Naive thymus-derived CD8-positive, alpha-beta T cell (primary cell): ENCODE data around the gene ITGAV. TPM values are rescaled to one million over a fixed set of nuclear protein-coding genes. Genes with fewer than 3 reads are reported as not detected.
"Not testable (repeated sequence)": the region's sequence is repeated elsewhere in the genome, so short reads cannot be mapped to it uniquely, and the experiment has no call there.

Experiments
- ATAC-seq, 2 donors: fragments of 150-1000 bp; cut with Tn5 transposase in 1 of 2; sonication (Bioruptor Pico), chemical (Tn5 transposase) in 1 of 2; 1 replicate in 1 of 2; 2 replicates in 1 of 2; pipeline ENCODE4 v1.10.0; 2021; ENCODE audit warnings: mild to moderate bottlenecking in 2 of 2, moderate library complexity in 2 of 2
- POLR2A ChIA-PET: fragments of 350-600 bp; sonication (Branson Sonifier 250); formaldehyde crosslinking; loops from one replicate; lab custom pipeline; 2021; ENCODE audit warnings: antibody characterized with exemption; lab: Charles Lee
- DNase-seq, 10 donors: peaks; one replicate each; pipeline versions ENCODE4 v3.0.0 to v3.0.0-alpha.2; 2020 to 2022
- H3K27ac Mint-ChIP-seq, 10 donors: one replicate each; pipeline ENCODE4 v1.8.0; 2020 to 2022; ENCODE audit warnings: mild to moderate bottlenecking in 10 of 10, mixed read lengths in 10 of 10, moderate library complexity in 4 of 10, inconsistent platforms in 1 of 10
- H3K27me3 Mint-ChIP-seq, 5 donors: one replicate each; pipeline ENCODE4 v1.8.0; 2021 to 2022; ENCODE audit warnings: mixed read lengths in 5 of 5
- H3K36me3 Mint-ChIP-seq, 3 donors: one replicate each; pipeline ENCODE4 v1.8.0; 2020 to 2022; ENCODE audit warnings: mixed read lengths in 3 of 3, mild to moderate bottlenecking in 2 of 3, inconsistent platforms in 1 of 3
- H3K4me1 Mint-ChIP-seq, 4 donors: one replicate each; pipeline ENCODE4 v1.8.0; 2021 to 2022; ENCODE audit warnings: mixed read lengths in 4 of 4
- H3K4me3 Mint-ChIP-seq, 10 donors: one replicate each; pipeline ENCODE4 v1.8.0; 2020 to 2022; ENCODE audit warnings: mild to moderate bottlenecking in 10 of 10, mixed read lengths in 10 of 10, moderate library complexity in 6 of 10, inconsistent platforms in 1 of 10
- H3K9me3 Mint-ChIP-seq, 9 donors: one replicate each; pipeline ENCODE4 v1.8.0; 2020 to 2022; ENCODE audit warnings: mixed read lengths in 9 of 9, mild to moderate bottlenecking in 3 of 9, inconsistent platforms in 1 of 9, moderate library complexity in 1 of 9
- polyA plus RNA-seq, 3 donors: library from polyadenylated mRNA; unstranded; fragments of 300-500 nt; fragmentation: Illumina TruSeq; gene quantifications; one replicate each; pipeline ENCODE4 v1.2.3, GENCODE V29; 2021
- total RNA-seq, 8 experiments: library from RNA in 2 of 8; stranded (reverse) in 2 of 8; gene quantifications; one replicate each; pipeline ENCODE4 v1.2.3 and lab custom pipeline; 2021 to 2026

ITGAV gene
- total and polyA plus RNA-seq, 5 experiments from 2014 or later: 0.25 to 8.1 (median 0.66) TPM

- DNase-seq: no peak
- Mint-ChIP-seq H3K9me3 (peaks cover 0 to 17% (median 2%) of the 10 kb centered on the region in 9 donors), H3K4me3 (no peak overlapping the region), H3K27me3 (peaks cover 4 to 28% (median 8%) of the 10 kb centered on the region in 5 donors), H3K4me1 (no peaks in the 10 kb centered on the region), H3K36me3 (peaks cover 0 to 13% (median 0%) of the 10 kb centered on the region in 3 donors), H3K27ac (no peak overlapping the region)
- POLR2A ChIA-PET: no interaction called here
- no peak for ATAC-seq
Observed at GRCh38 chr2:186559848-186560247, 30.0 kb upstream of the ITGAV start.

GRCh38 chr2:186560254-186560653, 29.6 kb upstream of the ITGAV start:
- DNase-seq (no peak), ATAC-seq (no peak)
- Mint-ChIP-seq H3K27ac (no peak overlapping the region), H3K4me1 (no peaks in the 10 kb centered on the region), H3K9me3 (peaks cover 0 to 17% (median 2%) of the 10 kb centered on the region in 9 donors), H3K36me3 (peaks cover 0 to 13% (median 0%) of the 10 kb centered on the region in 3 donors), H3K4me3 (no peak overlapping the region), H3K27me3 (peaks cover 4 to 32% (median 8%) of the 10 kb centered on the region in 5 donors)
- POLR2A ChIA-PET: no interaction called here

- no peak overlapping the region for H3K27ac Mint-ChIP-seq
- H3K4me1 Mint-ChIP-seq: no peaks in the 10 kb centered on the region
- POLR2A ChIA-PET: no interaction called here
- H3K4me3 Mint-ChIP-seq: no peak overlapping the region
- H3K27me3 Mint-ChIP-seq: peaks cover 1 to 34% (median 12%) of the 10 kb centered on the region in 5 donors
- peaks cover 0 to 13% (median 0%) of the 10 kb centered on the region in 3 donors for H3K36me3 Mint-ChIP-seq
- DNase-seq: no peak
- peaks cover 0 to 17% (median 2%) of the 10 kb centered on the region in 9 donors for H3K9me3 Mint-ChIP-seq
- no peak for ATAC-seq
Observed at GRCh38 chr2:186561467-186562208, 28.2 kb upstream of the ITGAV start.

GRCh38 chr2:186562209-186562578, 27.7 kb upstream of the ITGAV start:
- POLR2A ChIA-PET: no interaction called here
- Mint-ChIP-seq H3K9me3 (peaks cover 0 to 17% (median 2%) of the 10 kb centered on the region in 9 donors), H3K4me3 (no peak overlapping the region), H3K4me1 (no peaks in the 10 kb centered on the region), H3K27ac (no peak overlapping the region), H3K36me3 (peaks cover 0 to 13% (median 0%) of the 10 kb centered on the region in 3 donors), H3K27me3 (peaks cover 1 to 34% (median 12%) of the 10 kb centered on the region in 5 donors)
- DNase-seq (no peak), ATAC-seq (no peak)

- H3K36me3 Mint-ChIP-seq, DNase-seq, POLR2A ChIA-PET, ATAC-seq, H3K27ac Mint-ChIP-seq, H3K9me3 Mint-ChIP-seq, H3K4me1 Mint-ChIP-seq, H3K4me3 Mint-ChIP-seq: not testable (repeated sequence)
- H3K27me3 Mint-ChIP-seq: peaks cover 0 to 17% (median 8%) of the 10 kb centered on the region in 5 donors
Observed at GRCh38 chr2:186568600-186568999, 21.3 kb upstream of the ITGAV start.

GRCh38 chr2:186569127-186569526, 20.7 kb upstream of the ITGAV start:
- H3K27me3 Mint-ChIP-seq: peaks cover 0 to 12% (median 4%) of the 10 kb centered on the region in 5 donors
- H3K27ac Mint-ChIP-seq, H3K36me3 Mint-ChIP-seq, DNase-seq, H3K4me3 Mint-ChIP-seq, H3K9me3 Mint-ChIP-seq, H3K4me1 Mint-ChIP-seq, ATAC-seq, POLR2A ChIA-PET: not testable (repeated sequence)

GRCh38 chr2:186569897-186570296, 20.0 kb upstream of the ITGAV start:
- H3K9me3 Mint-ChIP-seq: peaks cover 0 to 2% (median 0%) of the 10 kb centered on the region in 9 donors

GRCh38 chr2:186570604-186571003, 19.3 kb upstream of the ITGAV start:
- peaks cover 0 to 2% (median 0%) of the 10 kb centered on the region in 9 donors for H3K9me3 Mint-ChIP-seq
- DNase-seq (no peak), ATAC-seq (no peak)
- H3K36me3 Mint-ChIP-seq: no peaks in the 10 kb centered on the region
- POLR2A ChIA-PET: no interaction called here
- no peaks in the 10 kb centered on the region for H3K4me1 Mint-ChIP-seq
- peaks cover 0 to 3% (median 2%) of the 10 kb centered on the region in 5 donors for H3K27me3 Mint-ChIP-seq
- no peak overlapping the region for H3K27ac Mint-ChIP-seq
- H3K4me3 Mint-ChIP-seq: no peak overlapping the region

More at GRCh38 chr2:186569897-186570296, 20.0 kb upstream of the ITGAV start:
- no peak for ATAC-seq
- Mint-ChIP-seq H3K27me3 (peaks cover 0 to 10% (median 4%) of the 10 kb centered on the region in 5 donors), H3K4me3 (no peak overlapping the region), H3K36me3 (no peaks in the 10 kb centered on the region), H3K4me1 (no peaks in the 10 kb centered on the region), H3K27ac (no peak overlapping the region)
- no peak for DNase-seq
- POLR2A ChIA-PET: no interaction called here

- Mint-ChIP-seq H3K4me1 (peaks cover 0 to 1% (median 0%) of the 10 kb centered on the region in 4 donors), H3K4me3 (no peak overlapping the region), H3K36me3 (no peaks in the 10 kb centered on the region), H3K27me3 (peaks cover 0 to 8% (median 2%) of the 10 kb centered on the region in 5 donors), H3K27ac (no peak overlapping the region), H3K9me3 (peaks cover 0 to 2% (median 0%) of the 10 kb centered on the region in 9 donors)
- no peak for DNase-seq
- POLR2A ChIA-PET: no interaction called here
- no peak for ATAC-seq
Observed at GRCh38 chr2:186572705-186573104, 17.2 kb upstream of the ITGAV start.

- Mint-ChIP-seq H3K9me3 (no peaks in the 10 kb centered on the region), H3K4me1 (peaks cover 0 to 1% (median 0%) of the 10 kb centered on the region in 4 donors), H3K36me3 (no peaks in the 10 kb centered on the region), H3K4me3 (no peak overlapping the region), H3K27me3 (peaks cover 0 to 8% (median 2%) of the 10 kb centered on the region in 5 donors), H3K27ac (no peak overlapping the region)
- DNase-seq: no peak
- ATAC-seq: no peak
- POLR2A ChIA-PET: no interaction called here
Observed at GRCh38 chr2:186573531-186573930, 16.3 kb upstream of the ITGAV start.

- ATAC-seq (no peak), DNase-seq (no peak)
- no peaks in the 10 kb centered on the region for H3K9me3 Mint-ChIP-seq
- peaks cover 0 to 8% (median 2%) of the 10 kb centered on the region in 5 donors for H3K27me3 Mint-ChIP-seq
- peaks cover 0 to 1% (median 0%) of the 10 kb centered on the region in 4 donors for H3K4me1 Mint-ChIP-seq
- H3K36me3 Mint-ChIP-seq: no peaks in the 10 kb centered on the region
- no peak overlapping the region for H3K27ac Mint-ChIP-seq
- H3K4me3 Mint-ChIP-seq: no peak overlapping the region
- POLR2A ChIA-PET: no interaction called here
Observed at GRCh38 chr2:186575302-186575701, 14.6 kb upstream of the ITGAV start.

GRCh38 chr2:186575856-186576255, 14.0 kb upstream of the ITGAV start:
- Mint-ChIP-seq H3K27ac (no peak overlapping the region), H3K4me3 (no peak overlapping the region), H3K27me3 (peaks cover 0 to 8% (median 2%) of the 10 kb centered on the region in 5 donors), H3K4me1 (peaks cover 0 to 1% (median 0%) of the 10 kb centered on the region in 4 donors), H3K9me3 (no peaks in the 10 kb centered on the region), H3K36me3 (no peaks in the 10 kb centered on the region)
- no peak for ATAC-seq
- no peak for DNase-seq
- POLR2A ChIA-PET: no interaction called here

GRCh38 chr2:186576614-186577013, 13.2 kb upstream of the ITGAV start:
- peaks cover 0 to 8% (median 2%) of the 10 kb centered on the region in 5 donors for H3K27me3 Mint-ChIP-seq
- DNase-seq: no peak
- H3K4me1 Mint-ChIP-seq: peaks cover 0 to 1% (median 0%) of the 10 kb centered on the region in 4 donors
- H3K9me3 Mint-ChIP-seq: no peaks in the 10 kb centered on the region
- POLR2A ChIA-PET: no interaction called here
- H3K4me3 Mint-ChIP-seq: no peak overlapping the region
- no peak overlapping the region for H3K27ac Mint-ChIP-seq
- no peaks in the 10 kb centered on the region for H3K36me3 Mint-ChIP-seq
- ATAC-seq: no peak
